HG03520 (cell line): ENCODE results near the gene C3orf52.

Source experiments
- ATAC-seq: cut with Tn5 transposase; IDR thresholded peaks from one replicate; pipeline ENCODE4 v1.9.1; 2021; ENCODE audit warnings: mild to moderate bottlenecking, moderate library complexity; ENCODE audit not compliant: unreplicated experiment

Gene C3orf52

GRCh38 chr3:112133626-112134334 lies 47.6 kb downstream of the C3orf52 start:
- ATAC-seq: no peak

- no peak for ATAC-seq
Observed at GRCh38 chr3:112134335-112135124, 48.3 kb downstream of the C3orf52 start.

GRCh38 chr3:112136046-112136445 lies 49.9 kb downstream of the C3orf52 start:
- no peak for ATAC-seq

GRCh38 chr3:112136959-112137693 lies 50.9 kb downstream of the C3orf52 start:
- peak; percentile 28 for ATAC-seq

- ATAC-seq: no peak
Observed at GRCh38 chr3:112137781-112138180, 51.6 kb downstream of the C3orf52 start.

GRCh38 chr3:112138219-112138969 lies 52.2 kb downstream of the C3orf52 start:
- ATAC-seq: no peak

- ATAC-seq: no peak
Observed at GRCh38 chr3:112140584-112140983, 54.4 kb downstream of the C3orf52 start.

- no peak for ATAC-seq
Observed at GRCh38 chr3:112141293-112141692, 55.1 kb downstream of the C3orf52 start.

GRCh38 chr3:112143251-112143650 lies 57.1 kb downstream of the C3orf52 start:
- ATAC-seq: no peak

GRCh38 chr3:112143689-112144088 lies 57.5 kb downstream of the C3orf52 start:
- ATAC-seq: no peak

GRCh38 chr3:112149136-112149535 lies 62.9 kb downstream of the C3orf52 start:
- no peak for ATAC-seq

- ATAC-seq: peak; percentile 68
Observed at GRCh38 chr3:112167758-112168157, 81.6 kb downstream of the C3orf52 start.
